ENCODE data around the gene INAFM2.

The INAFM2 gene

DNA sequence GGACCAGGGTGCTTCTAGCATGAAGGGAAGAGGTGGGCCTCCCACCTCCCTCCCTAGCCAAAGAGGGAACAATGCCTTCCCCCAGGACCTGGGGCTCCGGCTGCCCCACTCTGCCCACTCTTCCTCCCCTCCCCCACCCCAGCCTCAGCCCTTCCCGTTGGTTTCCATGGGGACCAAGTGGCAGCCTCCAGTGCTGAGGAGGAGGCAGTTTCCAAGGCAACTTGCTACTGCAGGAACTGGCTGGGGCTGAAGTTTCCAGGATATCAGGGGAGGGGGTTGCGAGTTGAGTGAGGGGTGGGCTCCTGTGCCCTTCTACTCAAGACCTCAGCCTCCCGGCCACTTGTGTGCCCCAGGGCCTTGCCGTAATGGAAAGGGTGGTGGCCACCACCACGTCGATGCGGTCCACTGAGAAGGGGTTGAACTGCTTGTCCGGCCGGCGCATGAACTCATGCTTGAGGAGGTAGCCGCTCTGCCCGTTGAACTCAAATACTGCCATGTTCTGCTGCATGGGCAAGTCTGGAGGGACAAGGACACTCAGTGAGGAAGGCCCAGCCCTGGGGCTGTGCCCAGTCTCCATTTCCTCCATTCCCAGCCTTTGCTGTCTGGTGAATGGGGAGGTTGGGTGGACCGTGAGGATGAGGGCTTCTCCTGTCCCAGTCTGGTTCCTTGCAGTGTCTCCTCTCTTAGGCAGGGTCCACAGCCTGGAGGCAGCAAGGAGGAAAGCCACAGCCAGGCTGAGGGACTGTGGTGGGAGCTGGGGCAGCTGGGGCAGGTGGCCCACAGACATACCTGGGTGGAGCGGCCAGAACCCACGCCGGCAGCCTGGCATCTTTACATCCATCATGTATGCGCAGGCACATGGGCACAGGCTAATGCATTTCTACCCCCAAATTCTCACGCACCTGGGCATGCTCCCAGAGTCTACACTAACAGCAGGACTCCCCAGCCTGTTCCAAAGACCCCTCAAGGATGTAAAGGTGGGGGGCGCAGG is 29.3 kb upstream of the INAFM2 start:
- DNase-seq (ENCODE audit: low read depth) = no peak
- no peak overlapping the region for H3K4me3 ChIP-seq (ENCODE audit: low read depth, low read length)
- TF ChIP-seq MAX (IDR thresholded peaks at IDR 0.05; ENCODE audit: low read depth, low read length) (no peak), POLR2A (IDR thresholded peaks at IDR 0.05; ENCODE audit: extremely low read depth, insufficient read length) (no peak), MYC (IDR thresholded peaks at IDR 0.05; ENCODE audit: low read depth, low read length) (no peak)
- TF ChIP-seq, protein P1, sequence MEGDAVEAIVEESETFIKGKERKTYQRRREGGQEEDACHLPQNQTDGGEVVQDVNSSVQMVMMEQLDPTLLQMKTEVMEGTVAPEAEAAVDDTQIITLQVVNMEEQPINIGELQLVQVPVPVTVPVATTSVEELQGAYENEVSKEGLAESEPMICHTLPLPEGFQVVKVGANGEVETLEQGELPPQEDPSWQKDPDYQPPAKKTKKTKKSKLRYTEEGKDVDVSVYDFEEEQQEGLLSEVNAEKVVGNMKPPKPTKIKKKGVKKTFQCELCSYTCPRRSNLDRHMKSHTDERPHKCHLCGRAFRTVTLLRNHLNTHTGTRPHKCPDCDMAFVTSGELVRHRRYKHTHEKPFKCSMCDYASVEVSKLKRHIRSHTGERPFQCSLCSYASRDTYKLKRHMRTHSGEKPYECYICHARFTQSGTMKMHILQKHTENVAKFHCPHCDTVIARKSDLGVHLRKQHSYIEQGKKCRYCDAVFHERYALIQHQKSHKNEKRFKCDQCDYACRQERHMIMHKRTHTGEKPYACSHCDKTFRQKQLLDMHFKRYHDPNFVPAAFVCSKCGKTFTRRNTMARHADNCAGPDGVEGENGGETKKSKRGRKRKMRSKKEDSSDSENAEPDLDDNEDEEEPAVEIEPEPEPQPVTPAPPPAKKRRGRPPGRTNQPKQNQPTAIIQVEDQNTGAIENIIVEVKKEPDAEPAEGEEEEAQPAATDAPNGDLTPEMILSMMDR (IDR thresholded peaks at IDR 0.05; ENCODE audit: low read depth, low read length) = no peak

GRCh38 chr15:40295297-40295696 is 28.2 kb upstream of the INAFM2 start:
- no peak for DNase-seq (ENCODE audit: low read depth)
- TF ChIP-seq MYC (IDR thresholded peaks at IDR 0.05; ENCODE audit: low read depth, low read length) (no peak), POLR2A (IDR thresholded peaks at IDR 0.05; ENCODE audit: extremely low read depth, insufficient read length) (no peak), MAX (IDR thresholded peaks at IDR 0.05; ENCODE audit: low read depth, low read length) (no peak)
- TF ChIP-seq, protein P1 (IDR thresholded peaks at IDR 0.05; ENCODE audit: low read depth, low read length) = no peak

DNA sequence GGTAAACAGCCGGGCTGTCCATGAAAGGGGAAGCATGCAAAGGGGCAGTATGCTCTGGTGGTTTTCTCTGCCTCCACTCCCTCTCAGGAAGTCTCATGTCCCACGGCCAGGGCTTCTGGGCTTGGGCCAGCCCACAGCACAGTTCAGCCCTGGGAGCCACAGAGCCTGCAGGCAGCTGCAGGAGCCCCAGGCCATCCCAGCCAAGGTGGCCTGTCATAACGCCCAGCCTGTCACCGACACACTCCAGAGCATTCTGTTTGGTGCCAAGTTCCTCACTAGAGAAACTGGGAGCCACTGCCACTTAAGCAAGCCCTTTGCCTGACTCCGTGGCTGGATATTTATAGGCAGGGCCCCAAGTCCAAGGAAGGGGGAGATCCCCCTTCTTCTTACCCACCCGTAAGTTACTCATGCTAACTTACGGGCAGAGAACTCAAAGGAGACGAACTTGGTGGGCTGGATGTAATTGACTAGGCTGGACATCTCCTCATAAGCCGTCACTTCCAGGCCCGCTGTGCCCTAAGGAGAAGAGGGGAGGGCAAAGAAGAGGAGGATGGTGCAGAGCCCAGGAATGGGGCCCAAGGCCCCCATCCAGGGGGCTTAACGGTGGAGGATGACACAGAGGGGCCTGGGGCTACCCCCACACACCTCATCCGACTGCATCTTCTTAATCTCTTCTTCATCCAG is 27.5 kb upstream of the INAFM2 start:
- no peak for DNase-seq (ENCODE audit: low read depth)
- no peak overlapping the region for H3K4me3 ChIP-seq (ENCODE audit: low read depth, low read length)

More at GRCh38 chr15:40295297-40295696, 28.2 kb upstream of the INAFM2 start:
- no peak overlapping the region for H3K4me3 ChIP-seq (ENCODE audit: low read depth, low read length)

DNA sequence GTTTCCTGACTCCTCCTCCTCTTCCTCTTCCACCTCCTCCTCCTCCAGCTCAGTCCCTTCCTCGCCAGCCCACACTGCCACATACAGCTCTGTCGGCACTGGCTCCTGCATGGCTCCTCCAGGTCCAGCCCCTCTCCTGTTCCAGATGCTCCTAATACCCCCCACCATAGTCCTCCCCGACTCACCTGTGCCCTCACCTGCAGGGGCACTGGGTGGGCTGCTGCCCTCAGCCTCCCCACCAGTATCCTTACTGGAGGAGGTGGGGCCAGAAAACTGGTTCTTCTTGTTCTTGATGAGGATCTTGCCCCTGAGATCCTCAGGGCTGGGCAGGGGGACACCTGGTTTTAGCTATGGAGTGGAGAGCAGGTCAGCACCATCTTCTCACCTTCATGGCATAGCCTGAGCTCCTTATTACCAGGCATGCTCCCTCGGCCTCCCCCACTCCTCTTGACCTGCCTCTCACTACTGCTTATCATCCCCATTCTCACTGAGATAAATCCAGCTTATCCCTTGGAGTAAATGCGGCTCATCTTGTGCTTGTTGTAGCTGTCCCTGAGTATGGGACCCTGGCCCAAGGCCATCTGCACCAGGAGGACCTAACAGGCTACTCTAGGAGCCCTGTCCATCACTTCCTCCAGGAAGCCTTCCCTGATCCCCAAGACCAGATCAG is 26.8 kb upstream of the INAFM2 start:
- DNase-seq (ENCODE audit: low read depth) = no peak
- no peak overlapping the region for H3K4me3 ChIP-seq (ENCODE audit: low read depth, low read length)
- TF ChIP-seq MYC (IDR thresholded peaks at IDR 0.05; ENCODE audit: low read depth, low read length) (no peak), POLR2A (IDR thresholded peaks at IDR 0.05; ENCODE audit: extremely low read depth, insufficient read length) (no peak), MAX (IDR thresholded peaks at IDR 0.05; ENCODE audit: low read depth, low read length) (no peak)
- TF ChIP-seq, protein P1 (IDR thresholded peaks at IDR 0.05; ENCODE audit: low read depth, low read length) = no peak

More for the DNA sequence above, 27.5 kb upstream of the INAFM2 start:
- TF ChIP-seq POLR2A (IDR thresholded peaks at IDR 0.05; ENCODE audit: extremely low read depth, insufficient read length) (no peak), MAX (IDR thresholded peaks at IDR 0.05; ENCODE audit: low read depth, low read length) (no peak), MYC (IDR thresholded peaks at IDR 0.05; ENCODE audit: low read depth, low read length) (no peak)
- TF ChIP-seq, protein P1 (IDR thresholded peaks at IDR 0.05; ENCODE audit: low read depth, low read length) = no peak

DNA sequence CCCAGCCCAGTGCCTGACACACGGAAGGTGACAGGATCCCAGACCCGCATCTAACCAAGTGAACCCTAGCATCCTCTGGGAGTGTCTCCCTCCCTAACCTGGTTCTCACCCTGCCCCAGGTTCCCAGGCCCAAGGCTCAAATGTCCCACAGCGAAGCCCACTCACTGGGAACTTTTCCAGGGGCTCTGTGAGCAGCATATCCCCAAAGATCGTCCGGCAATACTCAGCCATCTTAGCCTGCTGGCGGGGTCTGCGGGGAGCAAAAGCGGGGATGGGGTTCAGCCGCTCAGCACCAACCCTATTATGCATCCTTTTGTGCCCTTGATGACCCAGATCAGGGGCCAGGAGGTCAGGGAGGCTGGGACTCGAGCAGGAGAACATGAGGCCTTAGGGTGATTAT is 26.1 kb upstream of the INAFM2 start:
- no peak overlapping the region for H3K4me3 ChIP-seq (ENCODE audit: low read depth, low read length)
- no peak for DNase-seq (ENCODE audit: low read depth)
- TF ChIP-seq, protein P1 (IDR thresholded peaks at IDR 0.05; ENCODE audit: low read depth, low read length) = no peak
- TF ChIP-seq POLR2A (IDR thresholded peaks at IDR 0.05; ENCODE audit: extremely low read depth, insufficient read length) = no peak
- TF ChIP-seq MYC (IDR thresholded peaks at IDR 0.05; ENCODE audit: low read depth, low read length) = no peak
- TF ChIP-seq MAX (IDR thresholded peaks at IDR 0.05; ENCODE audit: low read depth, low read length) = no peak
